H1 (cell line): ENCODE results near the gene PCDHGA1. TPM values are rescaled to one million over a fixed set of nuclear protein-coding genes. Genes with fewer than 3 reads are reported as not detected.

Source experiments
- CTCF ChIA-PET: fragments of 300-600 bp; sonication (Branson Sonifier 250); formaldehyde crosslinking; loops from one replicate; lab custom pipeline; 2021; ENCODE audit not compliant: partially characterized antibody; lab: Charles Lee
- POLR2A ChIA-PET: fragments of 300-600 bp; sonication (Branson Sonifier 250); formaldehyde crosslinking; loops from one replicate; lab custom pipeline; 2021; ENCODE audit warnings: inconsistent platforms; ENCODE audit not compliant: partially characterized antibody; lab: Charles Lee
- DNase-seq, 2 experiments: peaks; one replicate each; pipeline versions ENCODE4 v3.0.0 to v3.0.0-alpha.2; 2010 to 2022; ENCODE audit warnings: low spot score in 2 of 2, low read depth in 1 of 2, mixed read lengths in 1 of 2
- FAIRE-seq: peaks from 2 replicates; lab custom pipeline; 2011; peaks lifted over from hg19 to GRCh38; lab: Jason Lieb, UNC
- H2AFZ ChIP-seq: 2 replicates; pipeline ENCODE4 v1.8.1; 2012; ENCODE audit warnings: low read length, inconsistent platforms
- H2AK5ac ChIP-seq: 2 replicates; pipeline ENCODE4 v1.6.1; 2013; ENCODE audit warnings: low read depth, low read length
- H2BK120ac ChIP-seq: replicated peaks from 2 replicates; pipeline ENCODE3; 2013; ENCODE audit warnings: low read depth, low read length, inconsistent platforms
- H2BK12ac ChIP-seq: 2 replicates; pipeline ENCODE4 v1.6.1; 2013; ENCODE audit warnings: low read depth, low read length
- H2BK15ac ChIP-seq: 2 replicates; pipeline ENCODE4 v1.6.1; 2013; ENCODE audit warnings: low read length
- H2BK20ac ChIP-seq: 2 replicates; pipeline ENCODE4 v1.6.1; 2013; ENCODE audit warnings: low read length
- H2BK5ac ChIP-seq: 2 replicates; pipeline ENCODE4 v1.6.1; 2013; ENCODE audit warnings: low read depth, low read length
- H3K14ac ChIP-seq: 2 replicates; pipeline ENCODE4 v1.6.1; 2013; ENCODE audit warnings: inconsistent platforms; ENCODE audit not compliant: insufficient read length
- H3K18ac ChIP-seq: 2 replicates; pipeline ENCODE4 v1.6.1; 2013; ENCODE audit warnings: low read length; ENCODE audit errors: extremely low read depth
- H3K23ac ChIP-seq: 2 replicates; pipeline ENCODE4 v1.6.1; 2013; ENCODE audit warnings: inconsistent platforms; ENCODE audit not compliant: insufficient read length
- H3K23me2 ChIP-seq: 2 replicates; pipeline ENCODE4 v1.6.1; 2013; ENCODE audit warnings: low read depth, low read length
- H3K27ac ChIP-seq: 2 replicates; pipeline ENCODE4 v1.6.1; 2011; ENCODE audit warnings: low read depth, low read length, inconsistent platforms
- H3K27me3 ChIP-seq, 4 experiments: replicated peaks in 1 of 4; 1 replicate in 1 of 4; 2 replicates in 3 of 4; pipeline versions ENCODE4 v1.6.1 to v1.8.1; 2011 to 2013; ENCODE audit warnings: low read length in 3 of 4, mild to moderate bottlenecking in 3 of 4, inconsistent platforms in 2 of 4, mixed read lengths in 2 of 4, moderate library complexity in 1 of 4; ENCODE audit not compliant: control insufficient read depth in 3 of 4, insufficient read depth in 3 of 4; ENCODE audit errors: extremely low read depth in 1 of 4
- H3K36me3 ChIP-seq, 4 experiments: 2 replicates each; pipeline versions ENCODE4 v1.6.1 to v1.8.1; 2011 to 2013; ENCODE audit warnings: mild to moderate bottlenecking in 4 of 4, low read length in 3 of 4, moderate library complexity in 2 of 4, control low read depth in 1 of 4, inconsistent platforms in 1 of 4; ENCODE audit not compliant: insufficient read depth in 4 of 4, control insufficient read depth in 2 of 4
- H3K4ac ChIP-seq: replicated peaks from 2 replicates; pipeline ENCODE3; 2013; ENCODE audit warnings: low read length, low read depth, mixed read lengths, inconsistent platforms; ENCODE audit not compliant: insufficient read length
- H3K4me1 ChIP-seq, 4 experiments: replicated peaks in 1 of 4; 1 replicate in 1 of 4; 2 replicates in 3 of 4; pipeline versions ENCODE4 v1.6.1 to v1.8.1; 2011 to 2013; ENCODE audit warnings: low read length in 3 of 4, inconsistent platforms in 2 of 4, mixed read lengths in 1 of 4; ENCODE audit not compliant: insufficient read depth in 4 of 4, control insufficient read depth in 3 of 4
- H3K4me2 ChIP-seq, 2 experiments: 2 replicates each; pipeline versions ENCODE4 v1.6.1 to v1.8.1; 2011 to 2013; ENCODE audit warnings: low read depth in 2 of 2, low read length in 2 of 2, control low read depth in 1 of 2, inconsistent platforms in 1 of 2, mild to moderate bottlenecking in 1 of 2; ENCODE audit not compliant: insufficient read depth in 1 of 2
- H3K4me3 ChIP-seq, 4 experiments: fragments of 200-600, 300-600 bp in 1 of 4; sonication (generic), shearing (Covaris generic), sonication (Bioruptor Twin) in 1 of 4; 2 replicates each; pipeline versions ENCODE4 v1.5.1 to v1.8.1; 2011 to 2016; ENCODE audit warnings: low read length in 4 of 4, low read depth in 3 of 4, control low read depth in 2 of 4, inconsistent platforms in 2 of 4, mild to moderate bottlenecking in 2 of 4, mixed read lengths in 1 of 4, moderate library complexity in 1 of 4; ENCODE audit not compliant: insufficient read depth in 2 of 4; ENCODE audit errors: extremely low read depth in 1 of 4
- H3K56ac ChIP-seq: replicated peaks from 2 replicates; pipeline ENCODE3; 2013; ENCODE audit warnings: low read depth, mild to moderate bottlenecking, mixed read lengths, low read length, inconsistent platforms; ENCODE audit not compliant: insufficient read length
- H3K79me1 ChIP-seq: 2 replicates; pipeline ENCODE4 v1.6.1; 2013; ENCODE audit warnings: low read depth, low read length, control low read depth
- H3K79me2 ChIP-seq, 2 experiments: 2 replicates each; pipeline versions ENCODE4 v1.6.1 to v1.8.1; 2012 to 2013; ENCODE audit warnings: low read length in 2 of 2, mild to moderate bottlenecking in 2 of 2, inconsistent platforms in 1 of 2; ENCODE audit not compliant: insufficient read depth in 2 of 2, control insufficient read depth in 1 of 2
- H3K9ac ChIP-seq, 4 experiments: replicated peaks in 1 of 4; 1 replicate in 1 of 4; 2 replicates in 3 of 4; pipeline versions ENCODE4 v1.6.1 to v1.8.1; 2011 to 2013; ENCODE audit warnings: low read depth in 3 of 4, low read length in 3 of 4, control low read depth in 2 of 4, mild to moderate bottlenecking in 2 of 4, moderate library complexity in 2 of 4, inconsistent platforms in 1 of 4; ENCODE audit errors: extremely low read depth in 1 of 4
- H3K9me3 ChIP-seq, 2 experiments: 2 replicates each; pipeline versions ENCODE4 v1.6.1 to v1.8.1; 2012 to 2013; ENCODE audit warnings: mild to moderate bottlenecking in 2 of 2, moderate library complexity in 2 of 2, control low read depth in 1 of 2, inconsistent platforms in 1 of 2, low read depth in 1 of 2, low read length in 1 of 2, mixed read lengths in 1 of 2; ENCODE audit not compliant: insufficient read depth in 2 of 2
- H4K20me1 ChIP-seq, 2 experiments: replicated peaks in 1 of 2; 2 replicates each; pipeline versions ENCODE3 to v1.8.1; 2011 to 2013; ENCODE audit warnings: inconsistent platforms in 2 of 2, low read length in 2 of 2, mild to moderate bottlenecking in 1 of 2; ENCODE audit not compliant: insufficient read depth in 2 of 2, control insufficient read depth in 1 of 2
- H4K5ac ChIP-seq: 2 replicates; pipeline ENCODE4 v1.6.1; 2013; ENCODE audit warnings: low read length, low read depth, mixed read lengths, inconsistent platforms; ENCODE audit not compliant: insufficient read length
- H4K8ac ChIP-seq: 2 replicates; pipeline ENCODE4 v1.8.0; 2013; ENCODE audit warnings: mild to moderate bottlenecking, moderate library complexity, low read length, inconsistent platforms; ENCODE audit not compliant: insufficient read depth; ENCODE audit errors: extremely low read depth
- H4K91ac ChIP-seq: replicated peaks from 2 replicates; pipeline ENCODE3; 2013; ENCODE audit warnings: low read length, mixed read lengths, inconsistent platforms; ENCODE audit not compliant: insufficient read length
- CHD1 ChIP-seq: IDR thresholded peaks from 2 replicates; pipeline ENCODE4 v1.6.1; 2012; ENCODE audit warnings: low read depth, low read length, improper control_type of control experiment
- CREB1 ChIP-seq: IDR thresholded peaks from 2 replicates; pipeline ENCODE4 v1.6.1; 2012; ENCODE audit warnings: inconsistent platforms
- EZH2 ChIP-seq: fragments of 200-600 bp; sonication (generic); IDR thresholded peaks from 2 replicates; pipeline ENCODE4 v1.7.1; 2012; ENCODE audit warnings: low read depth, mild to moderate bottlenecking, moderate library complexity, low read length, inconsistent platforms; ENCODE audit not compliant: severe bottlenecking
- GABPA ChIP-seq: IDR thresholded peaks from 2 replicates; pipeline ENCODE4 v1.6.1; 2011; ENCODE audit warnings: mild to moderate bottlenecking, low read length, moderate library complexity, borderline replicate concordance; ENCODE audit not compliant: insufficient read depth
- HDAC6 ChIP-seq: IDR thresholded peaks from one replicate; pipeline ENCODE4 v1.7.1; 2012; ENCODE audit warnings: low read depth, mild to moderate bottlenecking, inconsistent platforms, low read length, moderate library complexity
- KDM5A ChIP-seq: fragments of 200-600 bp; IDR thresholded peaks from 2 replicates; pipeline ENCODE4 v1.7.1; 2012; ENCODE audit warnings: mild to moderate bottlenecking, low read length, inconsistent platforms, mixed read lengths
- POU5F1 ChIP-seq: IDR thresholded peaks from 2 replicates; pipeline ENCODE4 v1.6.1; 2011; ENCODE audit warnings: low read depth, mild to moderate bottlenecking, low read length, moderate library complexity
- TAF1 ChIP-seq: IDR thresholded peaks from 2 replicates; pipeline ENCODE4 v1.6.1; 2011; ENCODE audit warnings: mild to moderate bottlenecking, low read depth, low read length
- WGBS, 2 experiments: shearing (Covaris generic) in 1 of 2; methylation state at CpG; one replicate each; pipeline versions ENCODE4 v1.1.6 to v1.1.7; 2013 to 2015; ENCODE audit warnings: low lambda C conversion rate in 2 of 2, mixed read lengths in 2 of 2, inconsistent platforms in 1 of 2, low coverage in 1 of 2, missing lambda C conversion rate in 1 of 2; ENCODE audit not compliant: insufficient replicate concordance in 2 of 2, insufficient coverage in 1 of 2, insufficient read length in 1 of 2; ENCODE audit errors: extremely low coverage in 1 of 2, missing lambda C conversion rate in 1 of 2; 5-methylcytosine and 5-hydroxymethylcytosine counted together
- polyA plus RNA-seq, 7 experiments: library from polyadenylated mRNA; depleted of rRNA in 3 of 7; stranded (reverse) in 5 of 7; unstranded in 2 of 7; fragments of >200 nt in 5 of 7; fragments of 200-250 nt in 2 of 7; gene quantifications; 1 replicate in 5 of 7; 2 replicates in 1 of 7; 4 replicates in 1 of 7; pipeline versions ENCODE4 v1.2.1 to v1.2.3, GENCODE V29; 2011 to 2013; ENCODE audit warnings: missing spikeins in 2 of 7, mixed read lengths in 2 of 7
- total RNA-seq: library from RNA; stranded (reverse); fragmentation: NEBNext Ultra II Directional; extraction: Animal tissue kit (Norgen Biotek cat#: 25700); gene quantifications from 2 replicates; pipeline ENCODE4 v1.2.1, GENCODE V29; 2021
- TF ChIP-seq, protein P1 (sequence below): IDR thresholded peaks from 2 replicates; pipeline ENCODE4 v1.6.1; 2012; ENCODE audit warnings: low read length, inconsistent platforms
- TF ChIP-seq, protein P2 (sequence below), 3 experiments: IDR thresholded peaks; 1 replicate in 2 of 3; 2 replicates in 1 of 3; pipeline versions ENCODE4 v1.5.1 to v1.6.1; 2011; ENCODE audit warnings: low read length in 3 of 3, mild to moderate bottlenecking in 3 of 3, inconsistent platforms in 2 of 3, low read depth in 1 of 3, moderate library complexity in 1 of 3; ENCODE audit not compliant: insufficient read depth in 1 of 3; ENCODE audit errors: control extremely low read depth in 1 of 3

PCDHGA1 gene
- total and polyA plus RNA-seq, 2 of the 8 experiments (the other 6 are each of a cell fraction or from before 2014, with no cell fraction given), result 0.57 to 0.89 TPM

DNA sequence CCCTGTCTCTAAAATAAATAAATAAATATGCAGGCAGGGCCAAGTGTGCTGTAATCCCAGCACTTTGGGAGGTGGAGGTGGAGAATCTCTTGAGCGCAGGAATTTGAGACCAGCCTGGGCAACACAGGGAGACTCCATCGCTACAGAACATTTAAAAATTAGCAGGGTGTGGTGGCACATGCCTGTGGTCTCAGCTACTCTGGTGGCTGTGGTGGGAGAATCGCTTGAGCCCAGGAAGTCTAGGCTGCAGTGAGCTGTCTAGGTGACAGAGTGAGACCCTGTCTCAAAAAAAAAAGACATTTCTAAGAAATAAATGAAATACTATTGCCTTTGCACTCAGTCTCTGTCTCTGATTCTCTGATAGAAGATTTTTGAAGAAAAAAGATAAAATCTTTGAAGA, 81.3 kb downstream of the PCDHGA1 start:
- H2BK20ac ChIP-seq, result no peak overlapping the region
- peaks cover 0 to 1% of the 10 kb centered on the region in 2 experiments for H4K20me1 ChIP-seq
- H3K9me3 ChIP-seq, result peaks cover 2 to 8% of the 10 kb centered on the region in 2 experiments; a peak in 2 of 4 replicates
- no peak overlapping the region for H2BK15ac ChIP-seq
- no peak overlapping the region for H2BK5ac ChIP-seq
- H3K56ac ChIP-seq, result no peak overlapping the region
- DNase-seq (no peak), FAIRE-seq (no peak)
- no peak overlapping the region for H2BK120ac ChIP-seq
- no peak overlapping the region for H2BK12ac ChIP-seq
- no peak overlapping the region for H3K18ac ChIP-seq
- no peak overlapping the region for H4K91ac ChIP-seq
- no peak overlapping the region for H3K23ac ChIP-seq
- H3K27me3 ChIP-seq, result peaks cover 0 to 10% (median 6%) of the 10 kb centered on the region in 4 experiments; a peak in 6 of 7 replicates
- H2AK5ac ChIP-seq, result no peak overlapping the region
- H4K8ac ChIP-seq, result no peak overlapping the region; the same call in 1 of the 2 replicates
- H2AFZ ChIP-seq, result no peak overlapping the region
- no peak overlapping the region for H3K27ac ChIP-seq
- no peak overlapping the region for H3K4me3 ChIP-seq
- POLR2A ChIA-PET, result no interaction called here
- 84% methylated on average over 3 of the region's 3 CpGs; no CpG with 5 or more reads in 1 of the 2 experiments for WGBS, 2 experiments
- H3K4ac ChIP-seq, result no peak overlapping the region
- CTCF ChIA-PET, result interaction anchor here (0.8 to 23.3 kb wide), 18 partner anchors 10 to 212 kb away, joined by 3 to 1236 read pairs (median 15); partner anchors contain the start of genes PCDHB11, PCDHB14, PCDHGA1 and PCDHGA11
- peaks cover 2% of the 10 kb centered on the region; the same call in 1 of the 2 replicates for H3K23me2 ChIP-seq
- no peak overlapping the region for H3K14ac ChIP-seq
- H3K9ac ChIP-seq, result no peak overlapping the region
- H3K4me2 ChIP-seq, result no peak overlapping the region
- peaks cover 0 to 3% (median 0%) of the 10 kb centered on the region in 4 experiments; a peak in 1 of 8 replicates for H3K36me3 ChIP-seq
- no peaks in the 10 kb centered on the region for H3K79me2 ChIP-seq
- no peak overlapping the region for H4K5ac ChIP-seq
- no peaks in the 10 kb centered on the region for H3K79me1 ChIP-seq
- no peaks in the 10 kb centered on the region for H3K4me1 ChIP-seq
- TF ChIP-seq HDAC6, result no peak
- TF ChIP-seq, protein P1, sequence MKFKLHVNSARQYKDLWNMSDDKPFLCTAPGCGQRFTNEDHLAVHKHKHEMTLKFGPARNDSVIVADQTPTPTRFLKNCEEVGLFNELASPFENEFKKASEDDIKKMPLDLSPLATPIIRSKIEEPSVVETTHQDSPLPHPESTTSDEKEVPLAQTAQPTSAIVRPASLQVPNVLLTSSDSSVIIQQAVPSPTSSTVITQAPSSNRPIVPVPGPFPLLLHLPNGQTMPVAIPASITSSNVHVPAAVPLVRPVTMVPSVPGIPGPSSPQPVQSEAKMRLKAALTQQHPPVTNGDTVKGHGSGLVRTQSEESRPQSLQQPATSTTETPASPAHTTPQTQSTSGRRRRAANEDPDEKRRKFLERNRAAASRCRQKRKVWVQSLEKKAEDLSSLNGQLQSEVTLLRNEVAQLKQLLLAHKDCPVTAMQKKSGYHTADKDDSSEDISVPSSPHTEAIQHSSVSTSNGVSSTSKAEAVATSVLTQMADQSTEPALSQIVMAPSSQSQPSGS, result no peak
- no peak for TF ChIP-seq CREB1
- no peak for TF ChIP-seq CHD1
- no peak for TF ChIP-seq KDM5A
- TF ChIP-seq, protein P2, sequence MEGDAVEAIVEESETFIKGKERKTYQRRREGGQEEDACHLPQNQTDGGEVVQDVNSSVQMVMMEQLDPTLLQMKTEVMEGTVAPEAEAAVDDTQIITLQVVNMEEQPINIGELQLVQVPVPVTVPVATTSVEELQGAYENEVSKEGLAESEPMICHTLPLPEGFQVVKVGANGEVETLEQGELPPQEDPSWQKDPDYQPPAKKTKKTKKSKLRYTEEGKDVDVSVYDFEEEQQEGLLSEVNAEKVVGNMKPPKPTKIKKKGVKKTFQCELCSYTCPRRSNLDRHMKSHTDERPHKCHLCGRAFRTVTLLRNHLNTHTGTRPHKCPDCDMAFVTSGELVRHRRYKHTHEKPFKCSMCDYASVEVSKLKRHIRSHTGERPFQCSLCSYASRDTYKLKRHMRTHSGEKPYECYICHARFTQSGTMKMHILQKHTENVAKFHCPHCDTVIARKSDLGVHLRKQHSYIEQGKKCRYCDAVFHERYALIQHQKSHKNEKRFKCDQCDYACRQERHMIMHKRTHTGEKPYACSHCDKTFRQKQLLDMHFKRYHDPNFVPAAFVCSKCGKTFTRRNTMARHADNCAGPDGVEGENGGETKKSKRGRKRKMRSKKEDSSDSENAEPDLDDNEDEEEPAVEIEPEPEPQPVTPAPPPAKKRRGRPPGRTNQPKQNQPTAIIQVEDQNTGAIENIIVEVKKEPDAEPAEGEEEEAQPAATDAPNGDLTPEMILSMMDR (IDR thresholded peaks at IDR 0.05; ENCODE audit: control extremely low read depth in 1 of 3, insufficient read depth in 1 of 3, low read depth in 1 of 3, low read length in 3 of 3), result no peak
- no peak for TF ChIP-seq EZH2
- no peak for TF ChIP-seq TAF1
- TF ChIP-seq GABPA, result no peak
- TF ChIP-seq POU5F1, result no peak
